ENCODE results near the gene NR2F2.

Gene NR2F2

GRCh38 chr15:96320703-96321638, 9.5 kb upstream of the NR2F2 start:
- no peaks in the 10 kb centered on the region for H3K27me3 ChIP-seq (ENCODE audit: control insufficient read depth in 1 of 2, insufficient read depth in 2 of 2, low read length in 2 of 2)
- H3K9me3 ChIP-seq (ENCODE audit: low read length) = no peaks in the 10 kb centered on the region
- H3K9ac ChIP-seq (ENCODE audit: low read length) = peak overlapping the region; percentile 63
- peak overlapping the region; percentile 62 to 69 for H3K4me3 ChIP-seq (ENCODE audit: low read depth in 1 of 2, low read length in 2 of 2)
- peaks cover 42% of the 10 kb centered on the region for H3K4me1 ChIP-seq (ENCODE audit: insufficient read depth, low read length)
- H3K36me3 ChIP-seq (ENCODE audit: insufficient read depth, low read length) = no peaks in the 10 kb centered on the region
- H3K27ac ChIP-seq (ENCODE audit: low read depth, low read length) = peak overlapping the region; percentile 93

GRCh38 chr15:96321639-96322535, 8.6 kb upstream of the NR2F2 start:
- Histone ChIP-seq H3K27me3 (ENCODE audit: control insufficient read depth in 1 of 2, insufficient read depth in 2 of 2, low read length in 2 of 2) (no peaks in the 10 kb centered on the region), H3K9ac (ENCODE audit: low read length) (peak overlapping the region; percentile 63), H3K4me1 (ENCODE audit: insufficient read depth, low read length) (peaks cover 33% of the 10 kb centered on the region), H3K27ac (ENCODE audit: low read depth, low read length) (peak overlapping the region; percentile 93), H3K9me3 (ENCODE audit: low read length) (no peaks in the 10 kb centered on the region), H3K4me3 (ENCODE audit: low read depth in 1 of 2, low read length in 2 of 2) (peak overlapping the region; percentile 62 to 69), H3K36me3 (ENCODE audit: insufficient read depth, low read length) (no peaks in the 10 kb centered on the region)

DNA sequence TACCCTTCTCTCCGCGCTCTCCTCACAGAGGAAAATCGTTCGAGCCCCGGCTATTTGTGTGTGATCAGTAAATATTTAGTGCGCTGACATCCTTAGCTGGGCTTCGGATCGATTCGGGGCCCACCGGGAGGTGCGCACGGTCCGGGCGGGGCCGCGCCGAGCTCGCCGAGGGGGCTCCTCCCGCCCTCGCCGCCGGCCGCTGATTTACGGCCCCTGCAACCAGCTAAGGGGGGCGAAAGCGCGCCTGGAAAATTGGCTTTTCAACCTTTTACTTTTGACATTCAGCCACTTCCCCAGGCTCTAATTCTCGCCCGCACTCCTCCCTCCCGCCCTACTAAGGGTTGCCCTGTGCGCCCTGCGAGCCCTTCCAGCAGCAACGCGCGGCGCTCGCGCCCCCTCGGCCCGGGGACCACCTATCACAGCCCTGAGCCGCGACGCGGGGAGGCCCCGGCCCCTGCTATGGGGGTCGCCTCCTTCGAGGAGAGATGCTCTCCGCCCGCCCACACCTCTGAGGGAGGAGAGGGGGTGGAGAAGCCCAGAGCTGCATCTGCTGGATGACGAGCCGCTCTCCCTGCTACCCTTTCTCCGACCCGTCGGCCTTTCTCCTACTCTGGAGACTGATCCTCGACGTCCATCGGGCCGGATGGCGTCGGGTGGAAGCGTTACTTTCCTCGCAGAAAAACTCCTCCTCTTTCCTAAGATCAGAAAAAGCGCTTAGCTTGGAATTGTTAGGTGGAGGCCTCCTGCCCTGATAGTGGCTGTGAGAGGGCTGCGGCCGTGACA, 7.8 kb upstream of the NR2F2 start:
- Histone ChIP-seq H3K36me3 (ENCODE audit: insufficient read depth, low read length) (no peaks in the 10 kb centered on the region), H3K4me1 (ENCODE audit: insufficient read depth, low read length) (peaks cover 30% of the 10 kb centered on the region), H3K27ac (ENCODE audit: low read depth, low read length) (peak overlapping the region; percentile 93), H3K9ac (ENCODE audit: low read length) (peak overlapping the region; percentile 63), H3K9me3 (ENCODE audit: low read length) (no peaks in the 10 kb centered on the region), H3K27me3 (ENCODE audit: control insufficient read depth in 1 of 2, insufficient read depth in 2 of 2, low read length in 2 of 2) (no peaks in the 10 kb centered on the region), H3K4me3 (ENCODE audit: low read depth in 1 of 2, low read length in 2 of 2) (peak overlapping the region; percentile 62 to 69)

GRCh38 chr15:96323319-96324145, 7.0 kb upstream of the NR2F2 start:
- H3K27me3 ChIP-seq (ENCODE audit: control insufficient read depth in 1 of 2, insufficient read depth in 2 of 2, low read length in 2 of 2) = no peaks in the 10 kb centered on the region
- H3K36me3 ChIP-seq (ENCODE audit: insufficient read depth, low read length) = no peaks in the 10 kb centered on the region
- no peaks in the 10 kb centered on the region for H3K9me3 ChIP-seq (ENCODE audit: low read length)
- peak overlapping the region; percentile 93 for H3K27ac ChIP-seq (ENCODE audit: low read depth, low read length)
- peak overlapping the region; percentile 63 for H3K9ac ChIP-seq (ENCODE audit: low read length)
- H3K4me1 ChIP-seq (ENCODE audit: insufficient read depth, low read length) = peaks cover 30% of the 10 kb centered on the region
- peak overlapping the region in 1 of 2 donors; percentile 69 for H3K4me3 ChIP-seq (ENCODE audit: low read depth in 1 of 2, low read length in 2 of 2)

GRCh38 chr15:96324192-96324895, 6.2 kb upstream of the NR2F2 start:
- peak overlapping the region; percentile 93 for H3K27ac ChIP-seq (ENCODE audit: low read depth, low read length)
- H3K9me3 ChIP-seq (ENCODE audit: low read length) = no peaks in the 10 kb centered on the region
- H3K4me3 ChIP-seq (ENCODE audit: low read depth in 1 of 2, low read length in 2 of 2) = peak overlapping the region in 1 of 2 donors; percentile 90
- no peaks in the 10 kb centered on the region for H3K27me3 ChIP-seq (ENCODE audit: control insufficient read depth in 1 of 2, insufficient read depth in 2 of 2, low read length in 2 of 2)
- H3K4me1 ChIP-seq (ENCODE audit: insufficient read depth, low read length) = peaks cover 39% of the 10 kb centered on the region
- peak overlapping the region; percentile 47 for H3K9ac ChIP-seq (ENCODE audit: low read length)
- no peaks in the 10 kb centered on the region for H3K36me3 ChIP-seq (ENCODE audit: insufficient read depth, low read length)

DNA sequence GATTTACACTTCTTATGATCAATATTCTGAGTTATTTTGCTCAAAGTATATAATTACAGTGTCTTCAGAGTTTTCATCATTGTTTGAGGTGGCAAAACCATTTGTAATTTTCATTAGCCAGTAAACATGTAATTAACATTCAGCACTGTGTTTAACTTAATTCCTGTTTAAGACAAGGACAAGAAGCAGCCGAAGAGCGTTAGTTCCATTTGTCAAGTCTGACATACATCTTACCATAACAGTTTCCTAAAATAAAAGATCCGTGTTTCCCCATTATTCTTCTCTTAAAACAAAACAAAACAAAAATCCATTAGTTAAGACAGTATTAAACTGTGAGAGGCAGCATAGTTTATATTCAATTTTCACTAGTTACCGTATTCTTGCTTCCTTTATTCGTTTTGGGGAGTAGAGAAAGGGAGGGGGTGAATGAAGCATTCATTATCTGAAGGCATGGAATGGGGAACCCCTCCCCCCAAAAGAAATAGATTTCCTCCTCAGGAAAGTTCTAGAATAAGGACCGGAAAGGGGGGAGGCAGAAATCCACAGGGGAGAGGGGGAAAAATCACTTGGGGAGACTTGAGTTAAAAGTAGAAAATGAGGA, 5.5 kb upstream of the NR2F2 start:
- no peaks in the 10 kb centered on the region for H3K9me3 ChIP-seq (ENCODE audit: low read length)
- H3K27ac ChIP-seq (ENCODE audit: low read depth, low read length) = peak overlapping the region; percentile 93
- no peaks in the 10 kb centered on the region for H3K27me3 ChIP-seq (ENCODE audit: control insufficient read depth in 1 of 2, insufficient read depth in 2 of 2, low read length in 2 of 2)
- H3K36me3 ChIP-seq (ENCODE audit: insufficient read depth, low read length) = no peaks in the 10 kb centered on the region
- H3K4me1 ChIP-seq (ENCODE audit: insufficient read depth, low read length) = peaks cover 41% of the 10 kb centered on the region
- peak overlapping the region; percentile 57 to 90 for H3K4me3 ChIP-seq (ENCODE audit: low read depth in 1 of 2, low read length in 2 of 2)
- H3K9ac ChIP-seq (ENCODE audit: low read length) = peak overlapping the region; percentile 47

- H3K27me3 ChIP-seq (ENCODE audit: control insufficient read depth in 1 of 2, insufficient read depth in 2 of 2, low read length in 2 of 2) = no peaks in the 10 kb centered on the region
- peak overlapping the region; percentile 93 for H3K27ac ChIP-seq (ENCODE audit: low read depth, low read length)
- no peaks in the 10 kb centered on the region for H3K9me3 ChIP-seq (ENCODE audit: low read length)
- H3K9ac ChIP-seq (ENCODE audit: low read length) = peak overlapping the region; percentile 47
- peak overlapping the region; percentile 57 to 90 for H3K4me3 ChIP-seq (ENCODE audit: low read depth in 1 of 2, low read length in 2 of 2)
- H3K4me1 ChIP-seq (ENCODE audit: insufficient read depth, low read length) = peaks cover 40% of the 10 kb centered on the region
- H3K36me3 ChIP-seq (ENCODE audit: insufficient read depth, low read length) = no peaks in the 10 kb centered on the region
These were observed 4.8 kb upstream of the NR2F2 start for GRCh38 chr15:96325541-96326327.

DNA sequence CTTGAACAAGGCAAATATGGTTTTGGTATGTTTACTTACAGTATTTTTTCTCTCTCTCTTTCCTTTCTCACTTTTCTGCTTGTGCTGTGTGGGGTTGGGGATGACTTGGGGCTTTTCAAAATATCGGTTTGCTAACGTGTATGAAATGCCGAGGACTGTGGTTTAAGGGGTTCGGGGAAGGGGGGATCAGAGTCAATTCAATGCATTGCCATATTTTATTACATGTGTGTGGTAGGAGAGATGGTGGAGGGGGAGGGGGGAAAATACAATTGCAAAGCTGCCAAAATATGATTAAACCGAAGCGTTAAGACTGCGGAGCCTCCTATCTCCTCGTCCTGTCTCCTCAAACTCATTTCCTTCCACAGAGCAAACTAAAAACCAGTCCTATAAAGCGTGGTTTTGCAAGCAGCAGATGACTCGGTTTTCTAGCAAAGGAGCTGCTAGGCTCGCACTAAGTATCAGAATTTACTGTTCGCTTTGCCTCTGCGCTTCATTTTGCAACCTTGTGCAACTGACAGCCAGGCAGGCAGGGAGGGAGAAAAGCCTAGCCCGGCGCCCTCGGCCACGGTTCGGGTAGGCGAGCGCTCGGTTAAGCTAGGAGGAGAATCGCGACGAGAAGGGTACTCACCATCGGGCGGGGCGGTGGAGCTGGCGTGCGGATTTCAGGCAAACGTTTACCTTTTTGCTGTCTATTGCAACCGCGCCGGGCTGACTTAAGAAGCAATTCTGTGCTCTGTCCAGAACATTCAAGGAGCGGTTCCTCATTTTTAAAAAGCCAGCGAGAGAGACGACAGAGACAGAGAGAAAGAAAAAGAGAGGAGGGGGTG, 4.0 kb upstream of the NR2F2 start:
- Histone ChIP-seq H3K27ac (ENCODE audit: low read depth, low read length) (peak overlapping the region; percentile 93), H3K9ac (ENCODE audit: low read length) (peak overlapping the region; percentile 47), H3K4me1 (ENCODE audit: insufficient read depth, low read length) (peaks cover 37% of the 10 kb centered on the region), H3K9me3 (ENCODE audit: low read length) (no peaks in the 10 kb centered on the region), H3K27me3 (ENCODE audit: control insufficient read depth in 1 of 2, insufficient read depth in 2 of 2, low read length in 2 of 2) (no peaks in the 10 kb centered on the region), H3K36me3 (ENCODE audit: insufficient read depth, low read length) (no peaks in the 10 kb centered on the region), H3K4me3 (ENCODE audit: low read depth in 1 of 2, low read length in 2 of 2) (peak overlapping the region; percentile 57 to 90)

Measured in muscle layer of colon (tissue), 2 donors.